NT2/D1 (cell line): ENCODE data around the gene STPG4.

Source experiments
- SUZ12 ChIP-seq: IDR thresholded peaks from 2 replicates; pipeline ENCODE4 v1.6.1; 2011; ENCODE audit not compliant: insufficient read length, insufficient read depth; ENCODE audit errors: extremely low read depth
- YY1 ChIP-seq: IDR thresholded peaks from 2 replicates; pipeline ENCODE4 v1.6.1; 2011; ENCODE audit not compliant: insufficient read length, insufficient read depth
- ZNF274 ChIP-seq: IDR thresholded peaks from 2 replicates; pipeline ENCODE4 v1.6.1; 2011; ENCODE audit warnings: mild to moderate bottlenecking, low read depth, low read length

GRCh38 chr2:47172156-47172921 lies 17.2 kb upstream of the STPG4 start:
- TF ChIP-seq ZNF274 (no peak), SUZ12 (no peak), YY1 (no peak)
